ENCODE results near the gene ZDHHC8.

DNA sequence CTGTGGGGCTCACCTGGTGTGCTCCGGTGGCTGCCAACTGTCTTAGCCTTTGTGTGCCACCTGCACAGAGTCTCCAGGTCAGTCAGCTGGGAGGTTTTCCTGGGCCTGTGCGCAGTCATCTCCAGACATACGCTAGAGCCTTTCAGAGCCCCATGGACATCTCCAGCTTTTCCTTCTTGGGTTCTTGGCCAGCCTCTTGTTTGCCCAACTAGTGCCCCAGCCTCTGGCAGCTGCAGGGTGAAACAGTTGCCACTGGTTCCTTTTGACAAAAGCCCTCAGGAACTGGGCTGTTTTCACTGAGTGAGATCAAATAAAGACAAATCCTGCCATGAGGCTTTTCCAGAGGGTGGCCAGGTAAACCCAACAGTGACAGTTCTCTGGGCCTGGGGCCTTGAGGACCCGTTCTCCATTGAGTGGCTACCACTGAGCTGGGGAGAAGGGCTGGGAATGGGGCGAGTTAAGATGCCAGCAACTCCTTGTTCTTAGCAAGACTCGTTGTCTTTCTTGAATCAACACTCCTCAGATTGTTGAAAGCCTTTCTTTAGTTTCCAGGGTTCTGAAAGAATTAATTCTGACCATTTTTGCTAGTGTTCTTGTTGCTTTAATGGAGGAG lies 32.4 kb upstream of the ZDHHC8 start:
- TF ChIP-seq, protein P1, sequence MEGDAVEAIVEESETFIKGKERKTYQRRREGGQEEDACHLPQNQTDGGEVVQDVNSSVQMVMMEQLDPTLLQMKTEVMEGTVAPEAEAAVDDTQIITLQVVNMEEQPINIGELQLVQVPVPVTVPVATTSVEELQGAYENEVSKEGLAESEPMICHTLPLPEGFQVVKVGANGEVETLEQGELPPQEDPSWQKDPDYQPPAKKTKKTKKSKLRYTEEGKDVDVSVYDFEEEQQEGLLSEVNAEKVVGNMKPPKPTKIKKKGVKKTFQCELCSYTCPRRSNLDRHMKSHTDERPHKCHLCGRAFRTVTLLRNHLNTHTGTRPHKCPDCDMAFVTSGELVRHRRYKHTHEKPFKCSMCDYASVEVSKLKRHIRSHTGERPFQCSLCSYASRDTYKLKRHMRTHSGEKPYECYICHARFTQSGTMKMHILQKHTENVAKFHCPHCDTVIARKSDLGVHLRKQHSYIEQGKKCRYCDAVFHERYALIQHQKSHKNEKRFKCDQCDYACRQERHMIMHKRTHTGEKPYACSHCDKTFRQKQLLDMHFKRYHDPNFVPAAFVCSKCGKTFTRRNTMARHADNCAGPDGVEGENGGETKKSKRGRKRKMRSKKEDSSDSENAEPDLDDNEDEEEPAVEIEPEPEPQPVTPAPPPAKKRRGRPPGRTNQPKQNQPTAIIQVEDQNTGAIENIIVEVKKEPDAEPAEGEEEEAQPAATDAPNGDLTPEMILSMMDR (IDR thresholded peaks at IDR 0.05): no peak
- TF ChIP-seq POLR2AphosphoS5 (IDR thresholded peaks at IDR 0.05; ENCODE audit: insufficient read depth in 1 of 2, low read depth in 1 of 2) (no peak), POLR2A (IDR thresholded peaks at IDR 0.05) (no peak)

All from vagina (tissue), 2 donors.